DMS153 treated with DMSO at 0.1 percent for 48 hours (cell line): Measurements from ENCODE around the gene BCAS3.
"Not testable (repeated sequence)": the region's sequence is repeated elsewhere in the genome, so short reads cannot be mapped to it uniquely, and the experiment has no call there.

Source experiments
- DNase-seq: peaks from one replicate; lab custom pipeline; 2025; ENCODE audit not compliant: unreplicated experiment; lab: John Stamatoyannopoulos, UW

The BCAS3 gene

GRCh38 chr17:60744355-60744966 lies 66.8 kb downstream of the BCAS3 start:
- no peak for DNase-seq

- DNase-seq = no peak
Measured at GRCh38 chr17:60745544-60745943, 67.9 kb downstream of the BCAS3 start.

GRCh38 chr17:60747069-60747808 lies 69.6 kb downstream of the BCAS3 start:
- DNase-seq = no peak

- DNase-seq = no peak
Measured at GRCh38 chr17:60748204-60748603, 70.6 kb downstream of the BCAS3 start.

GRCh38 chr17:60749050-60749449 lies 71.4 kb downstream of the BCAS3 start:
- DNase-seq = no peak

GRCh38 chr17:60749708-60750107 lies 72.1 kb downstream of the BCAS3 start:
- no peak for DNase-seq

- DNase-seq = no peak
Measured at GRCh38 chr17:60750640-60751039, 73.0 kb downstream of the BCAS3 start.

GRCh38 chr17:60751884-60752283 lies 74.2 kb downstream of the BCAS3 start:
- DNase-seq = no peak

GRCh38 chr17:60752873-60753577 lies 75.4 kb downstream of the BCAS3 start:
- no peak for DNase-seq

GRCh38 chr17:60754057-60754604 lies 76.5 kb downstream of the BCAS3 start:
- DNase-seq = no peak

GRCh38 chr17:60756798-60757197 lies 79.1 kb downstream of the BCAS3 start:
- DNase-seq = not testable (repeated sequence)

GRCh38 chr17:60757437-60757836 lies 79.8 kb downstream of the BCAS3 start:
- DNase-seq = no peak

GRCh38 chr17:60759756-60760155 lies 82.1 kb downstream of the BCAS3 start:
- DNase-seq = no peak

GRCh38 chr17:60761301-60761700 lies 83.7 kb downstream of the BCAS3 start:
- DNase-seq = not testable (repeated sequence)

- no peak for DNase-seq
Measured at GRCh38 chr17:60766778-60767190, 89.1 kb downstream of the BCAS3 start.

- DNase-seq = no peak
Measured at GRCh38 chr17:60767744-60768308, 90.2 kb downstream of the BCAS3 start.

- DNase-seq = no peak
Measured at GRCh38 chr17:60769327-60769726, 91.7 kb downstream of the BCAS3 start.

GRCh38 chr17:60770946-60771422 lies 93.3 kb downstream of the BCAS3 start:
- DNase-seq = no peak

GRCh38 chr17:60771621-60772020 lies 94.0 kb downstream of the BCAS3 start:
- not testable (repeated sequence) for DNase-seq

- no peak for DNase-seq
Measured at GRCh38 chr17:60773552-60773951, 95.9 kb downstream of the BCAS3 start.

GRCh38 chr17:60781880-60782412 lies 104.3 kb downstream of the BCAS3 start:
- no peak for DNase-seq
